H1 (cell line): Measurements from ENCODE around the gene CRY1. TPM values are rescaled to one million over a fixed set of nuclear protein-coding genes. Genes with fewer than 3 reads are reported as not detected.

Source experiments
- CTCF ChIA-PET: fragments of 300-600 bp; sonication (Branson Sonifier 250); formaldehyde crosslinking; loops from one replicate; lab custom pipeline; 2021; ENCODE audit not compliant: partially characterized antibody; lab: Charles Lee
- POLR2A ChIA-PET: fragments of 300-600 bp; sonication (Branson Sonifier 250); formaldehyde crosslinking; loops from one replicate; lab custom pipeline; 2021; ENCODE audit warnings: inconsistent platforms; ENCODE audit not compliant: partially characterized antibody; lab: Charles Lee
- DNase-seq, 2 experiments: peaks; one replicate each; pipeline versions ENCODE4 v3.0.0 to v3.0.0-alpha.2; 2010 to 2022; ENCODE audit warnings: low spot score in 2 of 2, low read depth in 1 of 2, mixed read lengths in 1 of 2
- FAIRE-seq: peaks from 2 replicates; lab custom pipeline; 2011; peaks lifted over from hg19 to GRCh38; lab: Jason Lieb, UNC
- H2AFZ ChIP-seq: 2 replicates; pipeline ENCODE4 v1.8.1; 2012; ENCODE audit warnings: low read length, inconsistent platforms
- H2AK5ac ChIP-seq: 2 replicates; pipeline ENCODE4 v1.6.1; 2013; ENCODE audit warnings: low read depth, low read length
- H2BK120ac ChIP-seq: replicated peaks from 2 replicates; pipeline ENCODE3; 2013; ENCODE audit warnings: low read depth, low read length, inconsistent platforms
- H2BK12ac ChIP-seq: 2 replicates; pipeline ENCODE4 v1.6.1; 2013; ENCODE audit warnings: low read depth, low read length
- H2BK15ac ChIP-seq: 2 replicates; pipeline ENCODE4 v1.6.1; 2013; ENCODE audit warnings: low read length
- H2BK20ac ChIP-seq: 2 replicates; pipeline ENCODE4 v1.6.1; 2013; ENCODE audit warnings: low read length
- H2BK5ac ChIP-seq: 2 replicates; pipeline ENCODE4 v1.6.1; 2013; ENCODE audit warnings: low read depth, low read length
- H3K14ac ChIP-seq: 2 replicates; pipeline ENCODE4 v1.6.1; 2013; ENCODE audit warnings: inconsistent platforms; ENCODE audit not compliant: insufficient read length
- H3K18ac ChIP-seq: 2 replicates; pipeline ENCODE4 v1.6.1; 2013; ENCODE audit warnings: low read length; ENCODE audit errors: extremely low read depth
- H3K23ac ChIP-seq: 2 replicates; pipeline ENCODE4 v1.6.1; 2013; ENCODE audit warnings: inconsistent platforms; ENCODE audit not compliant: insufficient read length
- H3K23me2 ChIP-seq: 2 replicates; pipeline ENCODE4 v1.6.1; 2013; ENCODE audit warnings: low read depth, low read length
- H3K27ac ChIP-seq: 2 replicates; pipeline ENCODE4 v1.6.1; 2011; ENCODE audit warnings: low read depth, low read length, inconsistent platforms
- H3K27me3 ChIP-seq, 4 experiments: replicated peaks in 1 of 4; 1 replicate in 1 of 4; 2 replicates in 3 of 4; pipeline versions ENCODE4 v1.6.1 to v1.8.1; 2011 to 2013; ENCODE audit warnings: low read length in 3 of 4, mild to moderate bottlenecking in 3 of 4, inconsistent platforms in 2 of 4, mixed read lengths in 2 of 4, moderate library complexity in 1 of 4; ENCODE audit not compliant: control insufficient read depth in 3 of 4, insufficient read depth in 3 of 4; ENCODE audit errors: extremely low read depth in 1 of 4
- H3K36me3 ChIP-seq, 4 experiments: 2 replicates each; pipeline versions ENCODE4 v1.6.1 to v1.8.1; 2011 to 2013; ENCODE audit warnings: mild to moderate bottlenecking in 4 of 4, low read length in 3 of 4, moderate library complexity in 2 of 4, control low read depth in 1 of 4, inconsistent platforms in 1 of 4; ENCODE audit not compliant: insufficient read depth in 4 of 4, control insufficient read depth in 2 of 4
- H3K4ac ChIP-seq: replicated peaks from 2 replicates; pipeline ENCODE3; 2013; ENCODE audit warnings: low read length, low read depth, mixed read lengths, inconsistent platforms; ENCODE audit not compliant: insufficient read length
- H3K4me1 ChIP-seq, 4 experiments: replicated peaks in 1 of 4; 1 replicate in 1 of 4; 2 replicates in 3 of 4; pipeline versions ENCODE4 v1.6.1 to v1.8.1; 2011 to 2013; ENCODE audit warnings: low read length in 3 of 4, inconsistent platforms in 2 of 4, mixed read lengths in 1 of 4; ENCODE audit not compliant: insufficient read depth in 4 of 4, control insufficient read depth in 3 of 4
- H3K4me2 ChIP-seq, 2 experiments: 2 replicates each; pipeline versions ENCODE4 v1.6.1 to v1.8.1; 2011 to 2013; ENCODE audit warnings: low read depth in 2 of 2, low read length in 2 of 2, control low read depth in 1 of 2, inconsistent platforms in 1 of 2, mild to moderate bottlenecking in 1 of 2; ENCODE audit not compliant: insufficient read depth in 1 of 2
- H3K4me3 ChIP-seq, 4 experiments: fragments of 200-600, 300-600 bp in 1 of 4; sonication (generic), shearing (Covaris generic), sonication (Bioruptor Twin) in 1 of 4; 2 replicates each; pipeline versions ENCODE4 v1.5.1 to v1.8.1; 2011 to 2016; ENCODE audit warnings: low read length in 4 of 4, low read depth in 3 of 4, control low read depth in 2 of 4, inconsistent platforms in 2 of 4, mild to moderate bottlenecking in 2 of 4, mixed read lengths in 1 of 4, moderate library complexity in 1 of 4; ENCODE audit not compliant: insufficient read depth in 2 of 4; ENCODE audit errors: extremely low read depth in 1 of 4
- H3K56ac ChIP-seq: replicated peaks from 2 replicates; pipeline ENCODE3; 2013; ENCODE audit warnings: low read depth, mild to moderate bottlenecking, mixed read lengths, low read length, inconsistent platforms; ENCODE audit not compliant: insufficient read length
- H3K79me1 ChIP-seq: 2 replicates; pipeline ENCODE4 v1.6.1; 2013; ENCODE audit warnings: low read depth, low read length, control low read depth
- H3K79me2 ChIP-seq, 2 experiments: 2 replicates each; pipeline versions ENCODE4 v1.6.1 to v1.8.1; 2012 to 2013; ENCODE audit warnings: low read length in 2 of 2, mild to moderate bottlenecking in 2 of 2, inconsistent platforms in 1 of 2; ENCODE audit not compliant: insufficient read depth in 2 of 2, control insufficient read depth in 1 of 2
- H3K9ac ChIP-seq, 4 experiments: replicated peaks in 1 of 4; 1 replicate in 1 of 4; 2 replicates in 3 of 4; pipeline versions ENCODE4 v1.6.1 to v1.8.1; 2011 to 2013; ENCODE audit warnings: low read depth in 3 of 4, low read length in 3 of 4, control low read depth in 2 of 4, mild to moderate bottlenecking in 2 of 4, moderate library complexity in 2 of 4, inconsistent platforms in 1 of 4; ENCODE audit errors: extremely low read depth in 1 of 4
- H3K9me3 ChIP-seq, 2 experiments: 2 replicates each; pipeline versions ENCODE4 v1.6.1 to v1.8.1; 2012 to 2013; ENCODE audit warnings: mild to moderate bottlenecking in 2 of 2, moderate library complexity in 2 of 2, control low read depth in 1 of 2, inconsistent platforms in 1 of 2, low read depth in 1 of 2, low read length in 1 of 2, mixed read lengths in 1 of 2; ENCODE audit not compliant: insufficient read depth in 2 of 2
- H4K20me1 ChIP-seq, 2 experiments: replicated peaks in 1 of 2; 2 replicates each; pipeline versions ENCODE3 to v1.8.1; 2011 to 2013; ENCODE audit warnings: inconsistent platforms in 2 of 2, low read length in 2 of 2, mild to moderate bottlenecking in 1 of 2; ENCODE audit not compliant: insufficient read depth in 2 of 2, control insufficient read depth in 1 of 2
- H4K5ac ChIP-seq: 2 replicates; pipeline ENCODE4 v1.6.1; 2013; ENCODE audit warnings: low read length, low read depth, mixed read lengths, inconsistent platforms; ENCODE audit not compliant: insufficient read length
- H4K8ac ChIP-seq: 2 replicates; pipeline ENCODE4 v1.8.0; 2013; ENCODE audit warnings: mild to moderate bottlenecking, moderate library complexity, low read length, inconsistent platforms; ENCODE audit not compliant: insufficient read depth; ENCODE audit errors: extremely low read depth
- H4K91ac ChIP-seq: replicated peaks from 2 replicates; pipeline ENCODE3; 2013; ENCODE audit warnings: low read length, mixed read lengths, inconsistent platforms; ENCODE audit not compliant: insufficient read length
- SIX5 ChIP-seq: IDR thresholded peaks from 2 replicates; pipeline ENCODE4 v1.6.1; 2011; ENCODE audit warnings: mild to moderate bottlenecking, low read depth, low read length
- WGBS, 2 experiments: shearing (Covaris generic) in 1 of 2; methylation state at CpG; one replicate each; pipeline versions ENCODE4 v1.1.6 to v1.1.7; 2013 to 2015; ENCODE audit warnings: low lambda C conversion rate in 2 of 2, mixed read lengths in 2 of 2, inconsistent platforms in 1 of 2, low coverage in 1 of 2, missing lambda C conversion rate in 1 of 2; ENCODE audit not compliant: insufficient replicate concordance in 2 of 2, insufficient coverage in 1 of 2, insufficient read length in 1 of 2; ENCODE audit errors: extremely low coverage in 1 of 2, missing lambda C conversion rate in 1 of 2; 5-methylcytosine and 5-hydroxymethylcytosine counted together
- polyA plus RNA-seq, 7 experiments: library from polyadenylated mRNA; depleted of rRNA in 3 of 7; stranded (reverse) in 5 of 7; unstranded in 2 of 7; fragments of >200 nt in 5 of 7; fragments of 200-250 nt in 2 of 7; gene quantifications; 1 replicate in 5 of 7; 2 replicates in 1 of 7; 4 replicates in 1 of 7; pipeline versions ENCODE4 v1.2.1 to v1.2.3, GENCODE V29; 2011 to 2013; ENCODE audit warnings: missing spikeins in 2 of 7, mixed read lengths in 2 of 7
- total RNA-seq: library from RNA; stranded (reverse); fragmentation: NEBNext Ultra II Directional; extraction: Animal tissue kit (Norgen Biotek cat#: 25700); gene quantifications from 2 replicates; pipeline ENCODE4 v1.2.1, GENCODE V29; 2021

The CRY1 gene
- total and polyA plus RNA-seq, 2 of the 8 experiments (the other 6 are each of a cell fraction or from before 2014, with no cell fraction given): 13.6 to 25.1 TPM

- Histone ChIP-seq H4K8ac (no peak overlapping the region), H3K27me3 (no peaks in the 10 kb centered on the region), H3K4me2 (no peak overlapping the region), H3K4me3 (no peak overlapping the region), H3K4ac (no peak overlapping the region), H3K27ac (no peak overlapping the region), H3K4me1 (no peaks in the 10 kb centered on the region), H3K23me2 (no peaks in the 10 kb centered on the region), H4K91ac (no peak overlapping the region), H3K56ac (no peak overlapping the region), H3K18ac (no peak overlapping the region), H3K79me2 (no peaks in the 10 kb centered on the region), H3K23ac (no peak overlapping the region), H4K20me1 (peaks cover 0 to 3% of the 10 kb centered on the region in 2 experiments), H3K79me1 (no peaks in the 10 kb centered on the region), H2BK12ac (no peak overlapping the region), H2BK120ac (no peak overlapping the region), H3K14ac (no peak overlapping the region), H2BK20ac (no peak overlapping the region), H4K5ac (no peak overlapping the region), H3K9me3 (no peaks in the 10 kb centered on the region), H3K36me3 (no peaks in the 10 kb centered on the region), H2AFZ (no peak overlapping the region), H3K9ac (no peak overlapping the region), H2AK5ac (no peak overlapping the region), H2BK5ac (no peak overlapping the region), H2BK15ac (no peak overlapping the region)
- FAIRE-seq (no peak), DNase-seq (no peak)
- no peak for TF ChIP-seq SIX5
- 95% methylated on average over 4 of the region's 4 CpGs; no CpG with 5 or more reads in 1 of the 2 experiments for WGBS, 2 experiments
- POLR2A ChIA-PET: interaction anchor here (1.1 kb wide), 1 partner anchor 14 kb away, joined by 3 read pairs; no protein-coding TSS in a partner anchor
- CTCF ChIA-PET: interaction anchor here (0.6 to 1.3 kb wide), 2 partner anchors 39 to 541 kb away, joined by 3 read pairs; no protein-coding TSS in a partner anchor
These were observed 26.7 kb downstream of the CRY1 start for GRCh38 chr12:107066691-107067090.
